HG03354 (cell line): ENCODE data around the gene RASGRF2.
"Not testable (repeated sequence)": the region's sequence is repeated elsewhere in the genome, so short reads cannot be mapped to it uniquely, and the experiment has no call there.

Experiments used
- ATAC-seq: cut with Tn5 transposase; IDR thresholded peaks from one replicate; pipeline ENCODE4 v1.9.1; 2021; ENCODE audit warnings: mild to moderate bottlenecking; ENCODE audit not compliant: unreplicated experiment, poor library complexity, severe bottlenecking

The RASGRF2 gene

DNA sequence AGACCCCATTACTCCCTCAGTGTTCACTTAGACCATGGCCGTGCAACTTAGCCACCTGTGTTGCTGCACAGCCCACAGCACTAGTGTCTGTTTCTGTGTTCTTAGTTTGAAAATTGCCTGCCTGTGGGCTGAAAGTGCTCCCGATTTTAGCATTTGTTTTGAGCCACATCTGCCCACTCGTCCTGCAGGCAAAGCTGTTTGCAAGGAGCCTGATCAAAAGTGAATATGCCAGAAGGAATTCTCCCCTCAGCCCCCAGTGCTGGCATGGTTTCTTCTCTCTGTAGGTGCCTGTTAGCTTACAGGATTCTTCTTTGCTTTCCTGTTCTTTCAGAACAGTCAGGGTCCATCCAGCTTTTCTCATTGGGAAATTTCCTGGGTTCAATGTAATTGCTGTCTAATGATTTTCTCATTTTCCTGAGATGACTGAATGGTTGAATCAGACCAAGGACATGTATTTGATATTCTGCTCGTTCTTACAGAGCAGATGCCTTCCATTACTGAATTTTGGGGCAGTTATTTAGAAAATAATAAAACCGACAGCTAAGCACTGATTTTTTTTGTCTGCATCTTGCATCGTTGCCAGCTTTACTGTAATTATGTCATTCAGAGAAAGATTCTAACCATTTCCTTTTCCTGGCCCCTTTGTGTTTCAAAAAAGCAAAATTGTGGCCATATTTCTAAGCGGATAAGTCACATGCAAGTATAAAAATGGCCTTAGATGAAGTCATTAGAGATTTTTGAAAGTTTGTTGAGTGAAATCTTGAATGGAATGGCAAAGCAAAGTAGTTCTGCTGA, 161.9 kb downstream of the RASGRF2 start:
- ATAC-seq, result no peak

DNA sequence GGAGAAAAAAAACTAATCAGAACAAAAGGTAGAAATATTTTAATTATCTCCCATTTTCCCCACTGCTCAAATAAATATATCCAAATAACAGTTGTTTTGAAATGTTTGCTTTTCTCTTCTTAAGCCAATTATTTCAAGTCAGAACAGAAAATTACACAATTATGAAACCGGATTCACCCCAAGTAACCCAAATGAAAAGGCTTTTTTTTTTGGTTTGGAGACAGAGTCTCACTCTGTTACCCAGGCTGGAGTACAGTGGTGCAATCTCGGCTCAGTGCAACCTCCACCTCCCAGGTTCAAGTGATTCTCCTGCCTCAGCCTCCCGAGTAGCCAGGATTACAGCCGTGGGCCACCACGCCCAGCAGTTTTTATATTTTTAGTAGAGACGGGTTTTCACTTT, 164.5 kb downstream of the RASGRF2 start:
- ATAC-seq, result not testable (repeated sequence)

DNA sequence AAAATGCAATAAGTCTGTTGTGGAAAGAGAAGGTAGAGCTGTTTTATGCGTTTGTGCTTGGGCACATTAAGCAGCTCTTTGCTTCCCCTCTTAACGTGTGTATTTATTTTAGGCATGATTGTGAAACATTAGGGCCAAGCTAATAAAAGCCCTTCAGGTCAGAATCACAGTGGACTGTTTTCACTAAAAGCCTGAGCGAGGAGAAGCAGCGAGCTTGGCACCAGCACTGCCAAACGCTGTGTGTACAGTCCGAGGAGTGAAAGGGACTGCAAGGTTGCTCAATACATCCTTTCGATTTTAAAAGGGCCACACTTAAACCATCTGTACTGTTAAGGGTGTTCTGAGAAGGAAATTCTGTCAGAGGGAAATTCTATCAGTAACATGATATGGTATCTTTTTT, 165.8 kb downstream of the RASGRF2 start:
- ATAC-seq, result no peak

DNA sequence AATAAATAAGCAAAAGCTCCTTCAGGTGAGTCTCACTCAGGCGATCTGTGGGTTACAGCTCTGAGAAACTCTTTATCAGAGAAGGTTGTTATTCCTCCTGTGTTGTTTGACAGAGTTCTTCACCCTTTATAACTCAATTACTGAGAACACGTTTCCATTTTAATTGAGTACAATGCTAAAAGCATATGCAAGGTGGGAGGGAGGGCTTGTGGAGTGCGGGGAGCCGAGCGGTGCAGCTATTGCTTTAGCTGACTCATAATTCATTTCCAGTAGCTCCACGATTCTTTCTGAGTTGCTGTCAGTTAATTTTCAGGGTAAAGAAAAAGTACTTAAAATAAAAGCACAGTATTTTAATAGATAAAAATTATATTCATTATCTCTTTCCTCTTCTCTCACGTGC, 168.3 kb downstream of the RASGRF2 start:
- no peak for ATAC-seq

DNA sequence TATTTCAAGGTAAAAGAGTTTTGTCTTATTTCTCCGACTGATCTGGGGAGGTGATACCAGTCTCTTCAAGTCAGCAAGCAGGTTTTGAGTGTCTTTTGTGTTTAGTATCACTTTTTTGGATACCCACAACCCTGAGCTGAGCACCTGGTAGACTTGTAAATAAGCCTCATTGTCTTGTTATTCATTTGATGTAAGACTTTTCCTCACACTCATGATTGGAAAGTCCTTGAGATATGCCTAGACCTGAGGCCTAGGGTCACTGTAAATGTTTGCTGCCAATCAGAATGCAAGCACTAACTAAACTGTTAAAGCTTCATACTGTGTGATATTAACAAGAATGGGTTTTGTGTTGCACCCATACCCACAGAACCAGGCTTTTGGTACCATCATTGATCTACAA, 172.2 kb downstream of the RASGRF2 start:
- no peak for ATAC-seq

DNA sequence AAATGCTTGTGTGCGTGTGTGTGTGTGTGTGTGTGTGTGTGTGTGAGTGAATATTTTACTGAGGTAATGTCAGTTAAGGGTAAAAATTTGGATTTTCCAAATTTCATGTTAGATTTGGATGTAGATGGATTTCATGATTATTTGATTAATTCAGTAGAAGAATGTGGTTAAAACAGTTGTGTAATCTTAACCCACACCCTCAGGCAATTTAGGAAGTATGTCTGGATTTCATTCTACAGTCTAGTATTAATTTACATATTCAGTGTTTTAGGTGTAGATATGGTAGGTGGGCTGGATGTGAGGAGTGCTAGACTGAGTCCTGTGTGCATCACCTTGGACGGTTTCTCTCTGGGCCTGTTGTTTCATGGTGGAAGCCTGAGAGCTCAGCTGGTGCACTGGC, 173.9 kb downstream of the RASGRF2 start:
- no peak for ATAC-seq

DNA sequence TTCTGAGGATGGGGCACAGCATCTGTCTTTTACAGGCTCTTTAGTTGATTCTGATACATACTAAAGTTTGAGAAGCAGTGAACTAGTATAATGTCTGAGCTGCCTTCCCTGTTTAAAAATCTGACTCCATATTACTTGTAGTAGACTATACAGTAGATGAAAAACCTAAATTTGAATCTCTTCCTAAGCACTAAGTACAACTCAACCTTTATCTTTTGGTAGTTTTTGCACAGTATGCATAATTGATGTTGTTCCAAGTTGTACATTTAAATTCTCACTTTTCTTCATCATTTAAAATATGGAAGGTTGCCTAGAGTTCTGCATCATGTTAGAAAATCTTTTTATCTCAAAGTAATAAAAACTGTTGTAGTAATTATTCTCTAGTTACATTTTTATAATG, 174.4 kb downstream of the RASGRF2 start:
- no peak for ATAC-seq

DNA sequence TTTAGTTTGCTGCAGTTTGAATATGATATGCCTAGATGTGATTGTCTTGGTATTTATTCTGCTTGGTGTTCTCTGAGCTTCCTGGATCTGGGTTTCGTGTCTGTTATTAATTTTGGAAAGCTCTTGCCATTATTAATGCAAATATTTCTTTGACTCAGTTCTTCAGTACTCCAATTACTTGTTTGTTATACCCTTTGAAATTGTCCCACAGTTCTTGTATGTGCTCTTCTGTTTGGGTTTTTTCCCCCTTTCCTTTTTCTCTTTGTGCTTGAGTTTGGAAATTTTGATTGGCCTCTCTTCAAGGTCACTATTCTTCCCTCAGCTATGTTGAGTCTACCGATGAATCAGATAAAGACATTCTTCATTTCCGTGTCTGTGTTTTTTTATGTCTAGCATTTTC, 176.4 kb downstream of the RASGRF2 start:
- no peak for ATAC-seq

DNA sequence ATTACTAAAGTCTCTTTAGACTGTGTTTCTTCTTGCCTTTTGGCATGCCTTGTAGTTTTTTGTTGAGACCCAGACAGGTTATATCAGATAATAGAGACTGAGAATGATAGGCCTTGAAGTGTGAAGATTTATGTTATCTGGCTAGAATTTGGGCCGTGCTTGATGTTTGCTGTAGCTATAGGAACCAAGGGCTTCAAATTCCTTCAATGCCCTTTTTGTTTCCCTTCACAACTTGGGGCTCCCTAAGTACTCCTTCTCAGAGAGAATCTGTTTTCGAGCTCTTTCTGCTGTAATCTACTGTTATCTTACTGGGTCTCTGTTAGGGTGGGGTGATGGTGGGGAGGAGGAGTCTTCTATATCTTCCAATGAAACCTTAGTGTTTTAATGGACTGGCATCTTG, 177.7 kb downstream of the RASGRF2 start:
- no peak for ATAC-seq

DNA sequence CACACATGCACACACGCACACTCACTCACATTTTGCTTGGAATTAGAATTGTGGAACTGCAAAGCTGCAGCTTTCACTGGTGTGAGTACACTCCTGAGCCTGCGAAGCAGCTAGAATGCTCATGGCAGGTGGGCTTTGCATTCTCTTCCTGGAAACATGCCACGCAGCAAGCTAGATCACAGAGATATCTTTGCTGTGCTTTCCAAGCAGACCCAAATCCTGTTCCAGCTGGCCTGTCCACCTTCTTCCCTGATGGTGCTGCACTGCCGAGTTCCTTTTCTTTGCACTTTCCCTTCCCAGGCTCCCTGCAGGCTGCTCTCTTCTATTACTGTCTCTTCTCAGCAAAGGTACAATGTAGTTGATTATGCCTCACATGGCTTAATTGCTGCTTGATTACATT, 180.3 kb downstream of the RASGRF2 start:
- ATAC-seq, result no peak

DNA sequence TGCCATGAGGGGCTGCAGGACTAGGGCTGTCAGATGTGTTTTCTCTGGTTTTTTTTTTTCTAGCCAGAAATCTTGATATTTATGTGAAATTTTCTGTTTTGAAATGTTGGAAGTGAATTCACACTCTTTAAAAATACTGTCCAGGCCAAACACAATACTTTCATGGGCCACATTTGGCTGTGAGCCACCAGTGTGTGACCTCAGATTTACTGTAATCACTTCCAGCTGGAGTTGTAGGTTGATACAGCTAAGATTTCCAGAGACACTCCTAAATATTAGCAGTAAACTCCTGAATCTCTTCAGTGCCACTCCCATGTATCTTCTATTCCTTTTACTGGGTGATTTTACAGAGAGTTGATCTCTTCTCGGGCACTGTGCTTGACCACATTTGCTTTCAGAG, 180.8 kb downstream of the RASGRF2 start:
- ATAC-seq, result no peak

DNA sequence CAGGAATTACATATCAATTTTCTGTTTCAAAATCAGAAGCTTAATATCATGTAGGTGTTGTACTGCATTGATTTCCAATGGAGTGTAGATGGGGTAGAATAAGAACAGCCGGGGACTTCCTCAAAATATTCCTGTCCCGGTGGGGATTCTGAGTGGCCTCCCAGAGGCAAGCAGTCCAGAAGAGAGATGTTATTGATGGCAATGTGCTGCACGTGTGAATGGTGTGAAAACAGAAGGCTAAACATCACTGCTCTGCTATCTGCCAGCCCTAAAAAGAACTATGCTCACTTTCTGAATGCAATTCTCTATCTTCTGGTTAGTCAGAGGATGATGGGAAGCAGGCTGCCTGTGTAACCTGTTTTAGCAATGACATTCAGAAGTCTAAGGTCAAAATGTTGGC, 181.9 kb downstream of the RASGRF2 start:
- no peak for ATAC-seq

DNA sequence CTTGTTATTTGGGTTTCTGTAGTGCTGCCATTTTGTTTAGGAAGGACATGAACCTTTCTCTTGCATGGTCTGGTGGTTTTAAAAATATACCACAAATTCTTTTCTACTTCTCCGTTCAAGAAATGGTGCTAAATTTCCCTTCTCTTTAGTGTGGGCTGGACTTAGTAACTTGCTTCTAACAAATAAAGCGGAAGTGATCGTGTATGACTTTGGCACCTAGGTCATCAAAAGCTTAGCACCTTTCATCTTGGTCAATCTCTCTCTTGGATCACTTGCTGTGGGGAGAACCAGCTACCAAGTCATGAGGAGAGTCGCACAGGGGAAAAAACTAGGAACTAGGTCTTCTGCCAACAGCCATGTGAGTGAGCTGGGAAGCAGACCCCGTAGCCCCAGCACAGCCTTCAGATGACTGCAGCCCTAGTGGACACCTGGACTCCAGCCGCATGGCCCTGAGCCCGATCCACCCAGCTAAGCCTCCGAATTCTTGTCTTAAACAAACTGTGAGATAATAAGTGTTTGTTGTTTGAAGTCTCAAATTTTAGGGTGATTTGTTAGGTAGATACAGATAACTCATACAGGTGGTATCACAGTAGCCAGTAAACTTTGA, 185.3 kb downstream of the RASGRF2 start:
- no peak for ATAC-seq

DNA sequence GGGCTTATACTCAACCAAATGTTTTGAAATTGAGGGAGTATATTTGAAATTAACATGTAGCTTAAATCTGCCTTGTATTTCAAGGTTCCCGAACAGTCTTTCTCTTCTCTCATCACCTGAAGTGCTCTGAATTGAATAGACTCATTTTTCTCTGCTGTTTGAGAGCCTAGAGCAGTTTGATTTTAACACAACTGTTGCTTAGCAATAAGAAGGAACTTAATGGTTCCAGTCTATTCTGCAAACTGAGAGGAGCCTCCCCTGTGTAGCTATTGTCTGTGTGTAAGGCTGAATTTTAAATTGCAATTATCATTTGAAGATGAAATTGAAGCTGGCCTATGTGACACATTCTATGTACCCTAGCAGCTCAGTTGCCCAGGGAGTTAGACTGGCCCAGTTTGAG, 185.9 kb downstream of the RASGRF2 start:
- no peak for ATAC-seq

DNA sequence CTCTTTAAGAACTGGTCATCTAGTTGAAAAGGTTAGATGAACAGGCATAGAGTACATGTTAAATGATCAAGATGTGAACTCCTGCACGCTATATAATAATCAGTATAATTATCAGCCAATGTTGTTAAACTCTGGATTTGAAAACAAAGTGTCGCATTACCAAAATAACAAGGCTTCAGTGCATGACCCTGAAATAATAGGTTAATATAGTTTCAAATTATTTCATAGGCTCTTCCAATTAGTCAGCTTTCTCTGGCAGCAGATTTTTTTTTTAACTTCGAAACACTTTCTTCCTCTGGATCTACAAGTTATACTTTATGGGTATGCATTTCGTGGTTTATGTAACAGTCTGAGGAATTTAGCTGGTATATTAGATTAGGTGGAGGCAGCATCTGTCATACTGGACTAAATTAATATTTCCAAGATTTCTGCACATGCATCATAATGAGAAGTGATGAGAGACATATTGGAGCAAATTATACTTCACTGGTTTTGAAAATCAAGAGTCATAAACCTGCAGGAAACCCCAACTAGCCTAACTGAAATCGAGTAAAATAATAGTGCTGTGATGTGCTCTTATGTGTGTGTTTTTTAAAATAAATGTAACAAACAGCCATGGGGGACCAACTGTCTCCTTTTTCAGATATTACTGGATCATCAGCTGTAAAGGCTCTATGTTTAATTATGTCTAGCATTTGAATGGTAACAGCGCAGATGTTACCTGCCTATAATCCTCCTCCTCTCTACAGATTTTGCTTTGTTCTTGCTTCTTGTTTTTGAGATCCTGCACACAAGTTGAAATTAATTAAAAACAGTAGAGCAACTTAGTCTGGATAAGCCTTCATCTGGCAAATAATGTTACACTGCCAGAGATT, 187.1 kb downstream of the RASGRF2 start:
- ATAC-seq, result no peak

DNA sequence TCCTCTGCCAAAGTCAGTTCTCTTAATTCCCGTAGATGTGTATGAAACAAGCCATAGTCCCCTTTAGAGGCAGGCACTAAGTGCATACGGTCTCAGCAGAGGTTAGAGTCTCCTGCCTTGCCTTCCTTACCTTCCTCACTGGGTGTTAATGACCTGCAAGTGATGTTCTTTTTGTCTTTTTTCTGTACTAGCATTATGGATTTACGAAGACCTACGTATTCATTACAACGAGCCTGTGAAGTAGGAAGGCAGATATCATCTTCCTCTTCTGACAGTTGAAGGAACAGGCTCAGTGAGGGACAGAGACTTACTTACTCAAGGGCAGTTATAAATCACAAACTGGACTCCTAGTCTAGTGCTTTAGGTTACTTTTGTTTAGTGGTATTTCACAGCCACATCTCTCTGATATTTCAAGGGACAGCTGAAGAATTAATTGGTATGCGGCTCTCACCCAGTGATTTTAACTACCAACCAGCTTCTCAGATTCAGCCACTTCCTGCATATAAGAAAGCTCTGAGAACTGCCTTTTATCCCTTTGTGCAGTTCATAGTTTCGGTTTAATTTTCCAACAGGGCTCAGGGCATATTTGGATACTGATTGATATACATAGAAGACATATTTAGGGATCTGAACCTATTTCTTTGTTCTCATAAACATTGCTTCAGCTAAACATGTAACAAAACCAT, 187.9 kb downstream of the RASGRF2 start:
- no peak for ATAC-seq

DNA sequence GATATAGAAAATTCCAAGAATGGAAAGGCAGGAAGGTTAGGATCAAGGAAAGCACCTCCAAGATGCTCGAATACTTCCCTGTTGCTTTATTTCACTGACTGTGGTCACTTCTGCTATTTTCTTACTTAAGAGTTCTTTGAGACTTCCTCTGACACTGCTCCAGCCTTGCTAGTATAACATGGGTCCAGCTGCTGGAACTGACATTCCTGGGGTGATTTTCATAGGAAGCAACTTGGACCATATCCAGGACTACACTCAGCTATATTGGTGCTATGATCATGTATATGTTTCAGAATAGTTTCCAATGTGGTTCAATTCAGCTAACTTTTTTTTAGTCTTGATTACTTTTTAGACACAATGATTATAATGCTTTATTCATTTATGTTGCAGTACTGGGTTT, 191.4 kb downstream of the RASGRF2 start:
- ATAC-seq, result no peak

DNA sequence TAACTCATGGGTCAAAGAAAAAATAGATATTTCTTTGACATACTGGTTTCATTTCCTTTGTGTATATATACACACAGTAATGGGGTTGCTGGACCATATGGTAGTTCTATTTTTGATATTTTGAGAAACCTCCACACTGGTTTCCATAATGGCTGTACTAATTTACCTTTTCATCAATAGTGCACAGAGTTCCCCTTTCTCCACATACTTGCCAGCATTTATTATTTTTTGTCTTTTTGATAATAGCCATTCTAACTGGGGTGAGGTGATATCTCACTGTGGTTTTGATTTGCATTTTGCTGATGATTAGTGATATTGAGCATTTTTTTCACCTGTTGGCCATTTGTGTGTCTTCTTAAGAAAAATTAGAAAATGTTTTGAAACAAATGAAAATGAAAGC, 194.6 kb downstream of the RASGRF2 start:
- ATAC-seq, result peak; percentile 68

DNA sequence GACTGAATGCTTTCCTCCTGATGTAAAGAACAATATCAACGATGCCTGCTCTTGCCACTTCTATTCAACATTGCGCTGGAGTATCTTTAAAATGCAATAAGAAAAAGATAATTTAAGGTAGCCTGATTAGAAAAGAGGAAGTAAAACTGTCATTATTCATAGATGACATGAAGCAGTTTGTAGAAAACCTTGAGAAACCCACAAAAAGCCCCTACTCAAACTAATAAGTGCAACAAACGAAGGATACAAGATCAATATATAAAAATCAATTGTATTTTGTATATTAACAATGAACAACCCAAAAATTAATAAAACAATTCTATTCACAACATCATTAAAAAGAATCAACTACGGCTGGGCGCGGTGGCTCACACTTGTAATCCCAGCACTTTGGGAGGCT, 196.6 kb downstream of the RASGRF2 start:
- no peak for ATAC-seq

DNA sequence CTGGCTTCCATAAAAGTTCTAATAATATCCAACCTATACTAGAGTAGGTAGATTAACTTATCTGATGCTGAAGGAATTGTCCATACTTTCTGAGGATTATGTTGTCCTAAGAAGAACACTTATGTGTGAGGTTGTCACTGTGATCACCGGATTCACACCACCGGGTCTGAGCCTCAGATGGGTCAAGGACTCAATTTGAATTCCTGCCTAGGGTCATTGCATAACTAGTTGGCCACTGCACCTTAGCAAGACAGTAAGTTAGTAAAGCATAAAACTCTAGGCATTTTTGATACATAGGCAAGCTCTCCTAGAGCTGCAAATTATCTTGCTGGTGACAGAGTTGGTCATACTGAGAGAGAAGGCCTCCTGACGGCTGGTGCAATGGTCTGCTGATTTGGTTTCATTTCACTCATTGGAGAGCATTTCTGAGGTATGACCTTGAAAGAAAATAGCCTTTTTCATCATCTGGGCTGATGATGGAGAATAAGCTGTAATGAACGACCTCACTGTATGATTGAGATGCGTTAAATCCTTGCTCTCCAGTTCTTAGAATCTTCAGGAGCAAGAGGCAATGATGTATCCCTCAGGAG, 200.9 kb downstream of the RASGRF2 start:
- ATAC-seq, result peak; percentile 79
